Measurements from ENCODE around the gene SYTL1.

The SYTL1 gene

DNA sequence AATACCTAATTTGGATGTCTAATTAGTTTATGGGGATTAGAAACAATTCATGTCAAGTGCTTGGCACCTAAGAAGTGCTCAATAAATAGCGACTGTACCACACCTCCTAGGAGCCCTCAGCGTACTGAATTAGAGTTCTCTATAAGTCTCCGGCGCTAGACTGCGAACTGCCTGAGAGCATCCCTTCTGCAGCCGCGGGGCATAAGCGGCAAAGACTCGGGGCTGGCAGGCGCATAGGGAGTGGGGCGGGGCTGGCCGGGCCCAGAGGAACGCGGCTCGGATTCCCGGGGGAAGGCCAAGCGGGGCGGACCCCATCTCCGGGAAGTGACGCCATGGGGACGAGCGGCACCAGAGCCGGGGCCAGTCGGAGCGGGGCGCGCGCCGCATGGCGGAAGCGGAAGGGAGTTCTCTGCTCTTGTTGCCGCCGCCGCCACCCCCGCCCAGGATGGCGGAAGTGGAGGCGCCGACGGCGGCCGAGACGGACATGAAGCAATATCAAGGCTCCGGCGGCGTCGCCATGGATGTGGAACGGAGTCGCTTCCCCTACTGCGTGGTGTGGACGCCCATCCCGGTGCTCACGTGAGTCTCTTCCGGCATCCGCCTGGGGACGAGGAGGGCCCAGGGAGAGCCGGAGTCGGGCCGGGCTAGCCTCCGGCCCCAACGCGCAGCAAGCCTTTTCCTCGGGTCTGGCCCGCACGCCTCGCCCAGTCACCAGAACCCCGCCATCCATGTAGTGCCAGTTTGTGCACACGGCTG lies 19.8 kb upstream of the SYTL1 start, which contains the start of gene TMEM222:
TSS of gene TMEM222 (plus strand) at position 351 of the 756 bp plus-strand sequence. CDS start at position 386, 35 bp downstream.
- Histone ChIP-seq H3K27ac (ENCODE audit: low read length) (peak within 1 kb of the TSS; percentile 97), H3K9me3 (ENCODE audit: control insufficient read depth in 1 of 2, low read length in 2 of 2) (no peaks in the 10 kb centered on the region), H3K27me3 (ENCODE audit: low read depth, low read length) (no peaks in the 10 kb centered on the region), H3K36me3 (ENCODE audit: control insufficient read depth in 1 of 2, insufficient read depth in 2 of 2, low read length in 2 of 2) (peaks cover 8 to 16% of the 10 kb centered on the region in 2 donors), H3K4me1 (ENCODE audit: control insufficient read depth in 1 of 2, insufficient read depth in 2 of 2, low read length in 2 of 2) (peaks cover 7 to 35% of the 10 kb centered on the region in 2 donors), H3K4me3 (ENCODE audit: low read depth in 1 of 2, low read length in 2 of 2) (peak within 1 kb of the TSS; percentile 100)

DNA sequence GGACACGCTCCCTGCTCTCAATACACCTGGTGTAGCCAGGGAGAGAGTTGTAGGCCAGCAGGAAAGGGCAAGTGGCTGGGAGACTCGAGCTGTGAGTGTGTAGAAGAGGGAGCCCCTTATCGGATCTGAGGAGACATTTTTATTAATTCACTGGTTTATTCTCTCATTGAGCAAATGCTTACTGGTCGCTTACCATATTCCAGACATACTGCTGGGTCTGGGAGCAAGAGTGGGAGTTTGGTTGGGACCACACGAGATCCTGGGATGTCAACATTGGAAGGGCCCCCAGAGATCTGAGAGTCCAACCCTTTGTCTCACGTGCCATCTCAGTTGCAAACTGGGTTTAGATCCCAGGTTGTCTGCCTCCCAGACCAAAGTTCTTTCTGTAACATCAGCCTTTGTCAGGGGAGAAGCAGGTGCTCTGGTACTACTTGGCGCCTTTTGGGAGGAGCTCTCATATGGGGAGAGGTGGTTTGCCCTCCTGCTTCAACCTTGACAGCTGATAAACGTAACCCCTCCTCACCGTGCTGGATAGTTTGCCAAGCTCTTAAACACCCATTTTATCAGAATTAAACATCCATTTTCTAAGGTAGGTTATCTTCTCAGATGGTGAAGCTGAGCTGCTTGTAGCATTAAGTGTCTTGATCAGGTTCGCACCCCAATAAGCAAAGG lies 19.1 kb upstream of the SYTL1 start:
- peaks cover 7 to 37% of the 10 kb centered on the region in 2 donors for H3K4me1 ChIP-seq (ENCODE audit: control insufficient read depth in 1 of 2, insufficient read depth in 2 of 2, low read length in 2 of 2)
- H3K36me3 ChIP-seq (ENCODE audit: control insufficient read depth in 1 of 2, insufficient read depth in 2 of 2, low read length in 2 of 2): peaks cover 9 to 17% of the 10 kb centered on the region in 2 donors
- peak overlapping the region; percentile 97 for H3K27ac ChIP-seq (ENCODE audit: low read length)

DNA sequence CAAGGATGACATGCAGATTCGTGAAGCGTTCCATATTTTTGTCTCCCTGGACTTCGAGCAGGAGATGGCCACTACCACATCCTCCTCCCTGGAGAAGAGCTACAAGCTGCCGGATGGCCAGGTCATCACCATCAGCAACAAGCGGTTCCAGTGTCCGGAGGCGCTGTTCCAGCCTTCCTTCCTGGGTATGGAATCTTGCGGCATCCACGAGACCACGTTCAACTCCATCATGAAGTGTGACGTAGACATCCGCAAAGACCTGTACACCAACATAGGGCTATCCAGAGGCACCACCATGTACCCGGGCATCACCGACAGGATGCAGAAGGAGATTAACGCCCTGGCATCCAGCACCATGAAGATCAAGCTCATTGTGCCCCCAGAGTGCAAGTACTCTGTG lies 16.5 kb upstream of the SYTL1 start:
- Histone ChIP-seq H3K27ac (ENCODE audit: low read length) (no peak overlapping the region), H3K4me3 (ENCODE audit: low read depth in 1 of 2, low read length in 2 of 2) (no peak overlapping the region), H3K27me3 (ENCODE audit: low read depth, low read length) (no peaks in the 10 kb centered on the region), H3K4me1 (ENCODE audit: control insufficient read depth in 1 of 2, insufficient read depth in 2 of 2, low read length in 2 of 2) (peaks cover 7 to 47% of the 10 kb centered on the region in 2 donors), H3K9me3 (ENCODE audit: control insufficient read depth in 1 of 2, low read length in 2 of 2) (no peaks in the 10 kb centered on the region), H3K36me3 (ENCODE audit: control insufficient read depth in 1 of 2, insufficient read depth in 2 of 2, low read length in 2 of 2) (peaks cover 10 to 29% of the 10 kb centered on the region in 2 donors)

More for the DNA sequence above, 19.1 kb upstream of the SYTL1 start:
- H3K4me3 ChIP-seq (ENCODE audit: low read depth in 1 of 2, low read length in 2 of 2): peak overlapping the region; percentile 100
- no peaks in the 10 kb centered on the region for H3K27me3 ChIP-seq (ENCODE audit: low read depth, low read length)
- H3K9me3 ChIP-seq (ENCODE audit: control insufficient read depth in 1 of 2, low read length in 2 of 2): no peaks in the 10 kb centered on the region

DNA sequence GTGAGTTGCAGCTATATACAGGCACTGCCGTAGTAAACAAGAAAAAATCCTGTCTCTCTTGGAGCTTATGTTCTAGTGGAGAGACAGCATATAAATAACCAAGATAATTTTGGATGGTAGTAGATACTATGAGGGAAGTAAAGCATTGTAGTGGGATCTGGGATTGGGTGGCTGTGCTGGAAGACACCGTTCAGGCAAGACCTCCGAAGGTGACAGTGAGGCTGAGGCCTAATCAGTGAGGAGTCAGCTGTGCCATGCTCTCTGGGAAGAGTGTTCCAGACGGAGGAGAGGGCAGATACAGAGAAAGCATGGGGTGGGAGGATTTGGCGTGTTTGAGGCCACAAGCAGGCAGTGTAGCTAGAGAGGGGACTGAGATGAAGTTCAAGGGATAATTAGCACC lies 13.9 kb upstream of the SYTL1 start:
- Histone ChIP-seq H3K4me1 (ENCODE audit: control insufficient read depth in 1 of 2, insufficient read depth in 2 of 2, low read length in 2 of 2) (peaks cover 3 to 41% of the 10 kb centered on the region in 2 donors), H3K27me3 (ENCODE audit: low read depth, low read length) (no peaks in the 10 kb centered on the region), H3K4me3 (ENCODE audit: low read depth in 1 of 2, low read length in 2 of 2) (no peak overlapping the region), H3K36me3 (ENCODE audit: control insufficient read depth in 1 of 2, insufficient read depth in 2 of 2, low read length in 2 of 2) (peaks cover 21 to 54% of the 10 kb centered on the region in 2 donors), H3K27ac (ENCODE audit: low read length) (no peak overlapping the region), H3K9me3 (ENCODE audit: control insufficient read depth in 1 of 2, low read length in 2 of 2) (no peaks in the 10 kb centered on the region)

DNA sequence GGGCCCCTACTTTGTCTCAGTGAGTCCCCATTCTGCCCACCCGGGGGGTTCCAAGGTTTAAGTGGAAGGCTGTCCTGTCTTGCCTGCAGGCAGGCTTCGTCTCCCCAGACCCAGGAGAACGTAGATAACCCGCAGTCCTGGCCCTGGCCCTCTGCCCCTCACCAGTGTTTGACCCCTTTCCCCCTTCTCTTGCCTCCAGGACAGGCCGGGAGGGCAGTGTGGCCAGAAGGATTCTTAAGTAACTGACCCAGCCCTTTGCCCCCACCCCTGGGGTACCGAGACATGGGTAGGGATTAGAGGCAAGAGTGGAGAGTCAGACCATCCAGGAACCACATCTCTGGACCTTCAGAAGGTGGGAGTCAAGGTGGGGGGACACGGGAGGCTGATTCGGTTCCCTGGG lies 11.0 kb upstream of the SYTL1 start:
- peaks cover 0 to 25% of the 10 kb centered on the region in 2 donors for H3K4me1 ChIP-seq (ENCODE audit: control insufficient read depth in 1 of 2, insufficient read depth in 2 of 2, low read length in 2 of 2)
- no peak overlapping the region for H3K4me3 ChIP-seq (ENCODE audit: low read depth in 1 of 2, low read length in 2 of 2)
- H3K36me3 ChIP-seq (ENCODE audit: control insufficient read depth in 1 of 2, insufficient read depth in 2 of 2, low read length in 2 of 2): peaks cover 31 to 70% of the 10 kb centered on the region in 2 donors

DNA sequence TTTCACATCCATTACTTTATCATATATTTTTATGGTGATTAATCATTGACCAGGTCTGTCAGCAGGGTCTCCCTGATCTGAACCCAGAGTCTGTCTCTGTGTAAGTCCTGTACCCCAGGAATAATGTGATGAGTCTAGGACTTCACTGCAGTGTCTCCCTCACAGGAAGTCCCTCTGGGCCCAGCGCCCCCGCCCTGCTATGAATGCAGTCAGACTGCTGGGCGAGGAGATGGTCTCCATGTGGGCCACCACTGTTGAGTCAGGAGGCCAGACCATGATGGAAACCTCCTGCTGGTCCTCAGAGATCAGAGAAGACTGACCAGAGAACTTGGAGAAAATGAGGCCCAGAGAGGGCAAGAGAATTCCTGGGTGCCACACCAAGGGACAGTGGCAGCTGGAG lies 10.4 kb upstream of the SYTL1 start:
- Histone ChIP-seq H3K9me3 (ENCODE audit: control insufficient read depth in 1 of 2, low read length in 2 of 2) (no peaks in the 10 kb centered on the region), H3K27ac (ENCODE audit: low read length) (no peak overlapping the region), H3K4me3 (ENCODE audit: low read depth in 1 of 2, low read length in 2 of 2) (no peak overlapping the region), H3K27me3 (ENCODE audit: low read depth, low read length) (no peaks in the 10 kb centered on the region), H3K36me3 (ENCODE audit: control insufficient read depth in 1 of 2, insufficient read depth in 2 of 2, low read length in 2 of 2) (peaks cover 31 to 73% of the 10 kb centered on the region in 2 donors), H3K4me1 (ENCODE audit: control insufficient read depth in 1 of 2, insufficient read depth in 2 of 2, low read length in 2 of 2) (peaks cover 0 to 20% of the 10 kb centered on the region in 2 donors)

More for the DNA sequence above, 11.0 kb upstream of the SYTL1 start:
- no peaks in the 10 kb centered on the region for H3K27me3 ChIP-seq (ENCODE audit: low read depth, low read length)
- H3K9me3 ChIP-seq (ENCODE audit: control insufficient read depth in 1 of 2, low read length in 2 of 2): no peaks in the 10 kb centered on the region
- H3K27ac ChIP-seq (ENCODE audit: low read length): no peak overlapping the region

DNA sequence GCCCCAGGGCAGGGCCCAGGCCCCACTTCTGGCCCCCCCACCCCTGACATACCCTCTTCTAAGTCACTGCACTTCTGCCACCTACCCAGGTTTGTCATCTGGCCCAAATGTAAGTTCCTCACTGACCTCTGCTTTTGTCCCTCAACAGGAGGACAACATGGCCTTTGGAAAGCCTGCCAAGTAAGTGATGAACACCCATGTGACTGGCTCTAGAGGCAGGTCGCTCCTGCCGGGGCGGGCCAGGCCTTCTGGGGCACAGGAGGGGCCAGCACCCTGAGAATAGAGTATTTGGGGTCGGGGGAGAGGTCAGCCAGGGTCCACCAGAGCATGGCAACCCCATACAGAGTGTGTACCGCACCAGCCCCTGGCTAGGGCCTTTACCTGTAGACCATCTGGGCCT lies 9.9 kb upstream of the SYTL1 start:
- Histone ChIP-seq H3K4me3 (ENCODE audit: low read depth in 1 of 2, low read length in 2 of 2) (no peak overlapping the region), H3K27me3 (ENCODE audit: low read depth, low read length) (no peaks in the 10 kb centered on the region), H3K36me3 (ENCODE audit: control insufficient read depth in 1 of 2, insufficient read depth in 2 of 2, low read length in 2 of 2) (peaks cover 27 to 78% of the 10 kb centered on the region in 2 donors), H3K4me1 (ENCODE audit: control insufficient read depth in 1 of 2, insufficient read depth in 2 of 2, low read length in 2 of 2) (peaks cover 0 to 15% of the 10 kb centered on the region in 2 donors), H3K9me3 (ENCODE audit: control insufficient read depth in 1 of 2, low read length in 2 of 2) (no peaks in the 10 kb centered on the region), H3K27ac (ENCODE audit: low read length) (no peak overlapping the region)

DNA sequence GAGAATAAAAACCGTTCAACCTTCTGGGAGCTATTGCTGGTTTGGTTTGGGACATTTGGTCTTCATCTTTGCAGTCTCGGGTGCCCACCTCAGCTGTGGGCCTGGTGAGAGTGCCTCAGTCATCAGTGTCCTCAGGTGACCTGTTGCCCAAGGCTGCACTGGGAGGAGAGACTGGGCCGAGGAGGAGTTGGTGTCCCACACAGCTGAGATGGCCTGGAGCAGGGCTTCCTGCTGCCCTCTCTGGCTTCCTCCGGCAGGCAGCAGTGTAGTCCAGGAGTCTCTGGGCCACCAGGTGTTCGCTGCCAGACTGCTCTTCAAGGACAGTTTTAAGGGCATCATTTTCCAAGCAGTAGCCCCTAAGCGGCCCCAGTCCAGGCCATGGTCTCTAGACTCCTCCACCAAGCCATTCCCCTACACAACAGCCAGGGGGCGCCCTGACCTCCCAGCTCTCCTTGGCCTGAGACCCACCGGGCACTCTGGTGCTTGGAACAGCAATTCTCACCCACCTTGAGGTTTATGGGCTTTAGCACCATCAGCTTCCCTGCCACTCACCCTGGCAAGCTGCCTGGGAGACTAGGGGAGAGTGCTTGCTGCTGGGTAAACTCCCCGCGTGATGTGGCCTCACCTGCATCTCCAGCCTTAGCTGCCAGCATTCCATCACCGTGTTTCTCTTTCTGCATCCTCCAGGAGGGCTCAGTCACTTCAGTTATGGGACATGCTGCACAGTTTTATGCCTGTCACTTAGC lies 9.1 kb upstream of the SYTL1 start:
- Histone ChIP-seq H3K9me3 (ENCODE audit: control insufficient read depth in 1 of 2, low read length in 2 of 2) (no peaks in the 10 kb centered on the region), H3K36me3 (ENCODE audit: control insufficient read depth in 1 of 2, insufficient read depth in 2 of 2, low read length in 2 of 2) (peaks cover 25 to 80% of the 10 kb centered on the region in 2 donors), H3K4me3 (ENCODE audit: low read depth in 1 of 2, low read length in 2 of 2) (no peak overlapping the region), H3K4me1 (ENCODE audit: control insufficient read depth in 1 of 2, insufficient read depth in 2 of 2, low read length in 2 of 2) (peaks cover 0 to 13% of the 10 kb centered on the region in 2 donors), H3K27me3 (ENCODE audit: low read depth, low read length) (no peaks in the 10 kb centered on the region), H3K27ac (ENCODE audit: low read length) (no peak overlapping the region)

DNA sequence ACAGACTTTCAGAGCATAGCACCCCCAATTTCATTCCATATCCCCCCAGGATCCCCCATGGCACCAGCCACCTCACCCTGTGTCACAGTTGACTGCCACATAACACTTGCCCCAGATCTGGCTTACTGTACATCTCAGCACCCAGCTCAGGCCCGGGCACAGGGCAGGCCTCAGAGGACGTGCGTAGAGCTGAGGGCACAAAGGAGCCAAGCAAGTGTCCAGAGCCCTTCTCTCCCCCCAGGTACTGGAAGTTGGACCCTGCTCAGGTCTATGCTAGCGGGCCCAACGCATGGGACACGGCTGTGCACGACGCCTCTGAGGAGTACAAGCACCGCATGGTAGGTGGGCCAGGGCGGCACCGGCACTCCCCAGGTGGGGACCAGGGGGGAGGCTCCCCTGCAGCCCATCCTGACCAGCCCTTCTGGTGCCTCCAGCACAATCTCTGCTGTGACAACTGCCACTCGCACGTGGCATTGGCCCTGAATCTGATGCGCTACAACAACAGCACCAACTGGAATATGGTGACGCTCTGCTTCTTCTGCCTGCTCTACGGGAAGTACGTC lies 8.0 kb upstream of the SYTL1 start:
- H3K4me3 ChIP-seq (ENCODE audit: low read depth in 1 of 2, low read length in 2 of 2): no peak overlapping the region
- H3K4me1 ChIP-seq (ENCODE audit: control insufficient read depth in 1 of 2, insufficient read depth in 2 of 2, low read length in 2 of 2): peaks cover 0 to 3% of the 10 kb centered on the region in 2 donors
- no peak overlapping the region for H3K27ac ChIP-seq (ENCODE audit: low read length)
- peaks cover 25 to 72% of the 10 kb centered on the region in 2 donors for H3K36me3 ChIP-seq (ENCODE audit: control insufficient read depth in 1 of 2, insufficient read depth in 2 of 2, low read length in 2 of 2)
- no peaks in the 10 kb centered on the region for H3K27me3 ChIP-seq (ENCODE audit: low read depth, low read length)
- no peaks in the 10 kb centered on the region for H3K9me3 ChIP-seq (ENCODE audit: control insufficient read depth in 1 of 2, low read length in 2 of 2)

DNA sequence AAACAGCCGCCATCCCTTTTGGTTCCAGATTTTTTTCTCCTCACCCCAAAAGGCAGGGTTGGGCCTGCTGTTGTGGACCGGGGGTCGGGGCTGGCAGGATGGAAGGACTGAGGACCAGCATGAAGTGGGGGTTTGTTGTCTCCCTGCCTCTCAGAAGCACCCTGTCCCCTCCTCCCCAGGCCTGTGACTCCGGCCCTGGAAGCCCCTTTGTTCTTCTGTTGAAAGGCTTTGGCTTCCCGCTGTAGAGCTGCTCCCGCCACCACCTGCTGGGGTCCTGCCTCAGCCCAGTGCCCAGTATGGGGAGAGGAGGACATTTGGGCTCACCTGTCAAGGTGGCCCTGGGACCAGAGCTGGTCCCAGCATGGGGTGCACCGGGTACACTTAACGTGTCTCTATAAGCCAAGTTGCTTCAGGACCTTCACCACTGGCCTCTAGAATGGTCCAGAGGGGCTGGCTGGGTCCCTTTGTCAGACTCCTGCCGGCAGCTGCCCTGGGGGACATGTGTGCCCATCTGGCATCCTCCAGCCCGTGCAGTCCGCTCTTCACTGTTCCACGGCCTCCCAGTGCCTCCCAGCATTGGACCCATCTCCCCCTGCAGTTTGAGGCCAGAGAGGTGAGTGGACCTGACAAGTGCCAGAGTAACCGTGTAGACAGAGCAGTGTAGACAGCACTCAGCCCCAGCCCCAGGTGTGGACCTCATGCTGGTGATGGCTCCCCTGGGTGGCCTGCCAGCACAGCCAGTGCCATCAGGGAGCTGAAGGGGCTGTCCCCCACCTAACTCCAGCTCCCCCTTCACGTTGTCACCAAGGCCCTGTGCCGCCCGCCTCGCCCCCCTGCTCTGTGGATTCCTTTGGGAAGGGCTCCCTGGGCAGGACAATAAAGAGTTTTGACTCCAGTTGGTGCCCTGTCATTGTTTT lies 6.1 kb upstream of the SYTL1 start:
- H3K27ac ChIP-seq (ENCODE audit: low read length): no peak overlapping the region
- no peaks in the 10 kb centered on the region for H3K9me3 ChIP-seq (ENCODE audit: control insufficient read depth in 1 of 2, low read length in 2 of 2)
- peaks cover 21 to 68% of the 10 kb centered on the region in 2 donors for H3K36me3 ChIP-seq (ENCODE audit: control insufficient read depth in 1 of 2, insufficient read depth in 2 of 2, low read length in 2 of 2)
- H3K27me3 ChIP-seq (ENCODE audit: low read depth, low read length): no peaks in the 10 kb centered on the region
- peaks cover 0 to 3% of the 10 kb centered on the region in 2 donors for H3K4me1 ChIP-seq (ENCODE audit: control insufficient read depth in 1 of 2, insufficient read depth in 2 of 2, low read length in 2 of 2)
- no peak overlapping the region for H3K4me3 ChIP-seq (ENCODE audit: low read depth in 1 of 2, low read length in 2 of 2)

Data from muscle layer of duodenum (tissue), 2 donors.